ENCODE data around the gene CDC42BPA. TPM values are rescaled to one million over a fixed set of nuclear protein-coding genes. Genes with fewer than 3 reads are reported as not detected.

CDC42BPA gene
- total and polyA plus RNA-seq, 9 of the 15 experiments (the other 6 are each of a cell fraction or from before 2014, with no cell fraction given): 8.0 to 77.5 (median 52.1) TPM

DNA sequence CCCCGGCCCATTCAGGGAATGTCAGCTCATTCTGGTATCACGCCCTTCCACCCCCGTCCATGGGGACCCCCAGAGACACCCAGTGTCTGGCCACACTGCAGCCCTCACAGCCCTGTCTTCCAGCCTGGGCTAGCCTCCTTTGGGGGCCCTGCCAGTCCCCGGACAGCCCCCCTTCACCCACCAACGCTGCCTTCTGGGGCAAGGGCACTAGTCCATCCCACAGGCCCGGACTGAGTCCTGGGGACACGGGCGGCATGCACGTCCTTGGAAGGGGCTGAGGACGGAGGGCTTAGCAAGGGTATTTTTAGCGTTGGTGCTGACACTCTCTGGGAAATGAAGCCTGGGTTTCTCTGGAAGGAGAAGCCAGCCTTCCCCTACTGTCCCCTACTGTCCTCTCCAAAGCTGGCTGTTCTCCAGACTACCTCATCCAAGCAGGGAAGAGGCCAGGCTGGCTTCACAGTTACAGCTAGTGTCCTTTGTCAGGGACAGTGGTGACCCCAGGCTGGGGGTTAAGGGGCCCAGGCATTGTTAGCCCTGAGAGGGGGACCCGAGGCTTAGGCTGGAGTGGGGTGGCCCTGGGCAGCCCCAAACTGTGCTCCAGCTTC lies 338.7 kb downstream of the CDC42BPA start:
- no peak for ATAC-seq
- CTCF ChIA-PET (ENCODE audit: low intra/inter-chr PET ratio): no interaction called here
- TF ChIP-seq ZNF140 (CRISPR knock-in tag; IDR thresholded peaks at IDR 0.05): no peak
- peak; percentile 2; the same call in 1 of the 2 replicates for TF ChIP-seq POLR2G (IDR thresholded peaks at IDR 0.05; ENCODE audit: low read depth, low read length)
- no peak for TF ChIP-seq HDAC2 (IDR thresholded peaks at IDR 0.05)
- TF ChIP-seq SMAD3 (CRISPR knock-in tag; conservative IDR thresholded peaks at IDR 0.05): no peak
- no peak for TF ChIP-seq DACH1 (IDR thresholded peaks at IDR 0.05; ENCODE audit: partially characterized antibody)
- TF ChIP-seq ZSCAN32 (CRISPR knock-in tag; IDR thresholded peaks at IDR 0.05): no peak
- TF ChIP-seq GATAD2B (IDR thresholded peaks at IDR 0.05; ENCODE audit: borderline replicate concordance): no peak
- no TSS peak for BruUV-seq (replicated peaks)
- Histone ChIP-seq H3K36me3 (ENCODE audit: control insufficient read depth, insufficient read depth, low read length) (peaks cover 11% of the 10 kb centered on the region; the same call in 1 of the 3 replicates), H3K9ac (ENCODE audit: insufficient read depth in 1 of 2, low read depth in 2 of 2, low read length in 2 of 2) (peak overlapping the region in 1 of 2 experiments; percentile 24; a peak in 1 of 4 replicates), H3K4me3 (no peak overlapping the region), H3K4me2 (ENCODE audit: insufficient read depth, low read length) (no peak overlapping the region), H3K27ac (ENCODE audit: extremely low read depth, low read depth, low read length) (no peak overlapping the region), H3K79me2 (ENCODE audit: control insufficient read depth, insufficient read depth, low read length) (no peaks in the 10 kb centered on the region), H3K27me3 (ENCODE audit: control insufficient read depth in 2 of 2, insufficient read depth in 2 of 2, low read length in 2 of 2) (no peaks in the 10 kb centered on the region), H2AFZ (ENCODE audit: low read depth, low read length) (no peak overlapping the region), H3K9me3 (replicated peaks; ENCODE audit: control insufficient read depth, insufficient read depth, low read depth, low read length) (no peaks in the 10 kb centered on the region), H4K20me1 (replicated peaks; ENCODE audit: control insufficient read depth, insufficient read depth, low read length) (no peaks in the 10 kb centered on the region; the same call in 1 of the 2 replicates), H3K9me1 (ENCODE audit: control insufficient read depth, insufficient read depth, low read length) (peaks cover 4% of the 10 kb centered on the region), H3K4me1 (replicated peaks in 1 of 2; ENCODE audit: control insufficient read depth in 2 of 2, insufficient read depth in 2 of 2, low read length in 2 of 2) (peaks cover 0 to 39% of the 10 kb centered on the region in 2 experiments; a peak in 1 of 5 replicates)
- FAIRE-seq: no peak
- WGBS (ENCODE audit: insufficient coverage, low coverage, missing lambda C conversion rate): 68% methylated on average over 12 of the region's 12 CpGs
- no peak for DNase-seq (ENCODE audit: extremely low read depth in 1 of 4, low spot score in 3 of 4)
- in situ Hi-C loops (cut with MboI): no loop called here
- intact Hi-C loops (cut with micrococcal nuclease): no loop called here
- POLR2A ChIA-PET: interaction anchor here (1.3 to 2.3 kb wide), 3 partner anchors 11 to 13 kb away, joined by 6 to 8 read pairs (median 6); no protein-coding TSS in a partner anchor
